Vagina (tissue), 2 donors: ENCODE data around the gene ERAS.

ENCODE experiments used
- CTCF ChIP-seq, 3 experiments: fragments of 450-650 bp in 2 of 3; fragments of 200-600 bp in 1 of 3; sonication (generic) in 1 of 3; IDR thresholded peaks; one replicate each; pipeline ENCODE4 v1.5.1; 2017 to 2019; ENCODE audit warnings: antibody characterized with exemption in 3 of 3, mild to moderate bottlenecking in 2 of 3, moderate library complexity in 2 of 3
- POLR2A ChIP-seq, 2 donors: fragments of 450-650 bp; IDR thresholded peaks; one replicate each; pipeline ENCODE4 v1.6.1; 2017; ENCODE audit warnings: antibody characterized with exemption in 2 of 2, mild to moderate bottlenecking in 2 of 2, moderate library complexity in 2 of 2

- TF ChIP-seq CTCF (IDR thresholded peaks at IDR 0.05) (no peak), POLR2A (IDR thresholded peaks at IDR 0.05) (no peak)
These were observed 752 bp downstream of the ERAS start for GRCh38 chrX:48826876-48827653.
